HG02973 (cell line): Measurements from ENCODE around the gene RILPL1.
"Not testable (repeated sequence)": the region's sequence is repeated elsewhere in the genome, so short reads cannot be mapped to it uniquely, and the experiment has no call there.

ENCODE experiments used
- ATAC-seq: cut with Tn5 transposase; IDR thresholded peaks from one replicate; pipeline ENCODE4 v1.9.1; 2021; ENCODE audit warnings: moderate library complexity; ENCODE audit not compliant: unreplicated experiment

Gene RILPL1

DNA sequence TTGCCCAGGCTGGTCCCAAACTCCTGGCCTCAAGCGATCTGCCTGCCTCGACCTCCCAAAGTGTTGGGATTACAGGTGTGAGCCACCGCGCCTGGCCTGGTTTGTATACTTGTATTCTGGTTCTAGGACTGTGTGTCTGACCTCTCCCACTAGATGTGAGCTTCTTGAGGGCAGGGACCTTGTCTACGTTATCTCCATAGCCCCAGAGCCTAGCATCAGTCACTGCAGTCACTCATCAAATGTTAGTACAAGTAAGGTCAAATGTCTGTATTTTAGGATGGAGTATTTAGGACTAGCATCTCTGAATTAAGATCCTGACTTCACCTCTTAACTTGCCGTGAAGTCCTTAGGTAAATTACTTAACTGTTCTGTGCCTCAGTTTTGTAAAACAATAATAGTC lies 99.9 kb downstream of the RILPL1 start:
- ATAC-seq, result no peak

DNA sequence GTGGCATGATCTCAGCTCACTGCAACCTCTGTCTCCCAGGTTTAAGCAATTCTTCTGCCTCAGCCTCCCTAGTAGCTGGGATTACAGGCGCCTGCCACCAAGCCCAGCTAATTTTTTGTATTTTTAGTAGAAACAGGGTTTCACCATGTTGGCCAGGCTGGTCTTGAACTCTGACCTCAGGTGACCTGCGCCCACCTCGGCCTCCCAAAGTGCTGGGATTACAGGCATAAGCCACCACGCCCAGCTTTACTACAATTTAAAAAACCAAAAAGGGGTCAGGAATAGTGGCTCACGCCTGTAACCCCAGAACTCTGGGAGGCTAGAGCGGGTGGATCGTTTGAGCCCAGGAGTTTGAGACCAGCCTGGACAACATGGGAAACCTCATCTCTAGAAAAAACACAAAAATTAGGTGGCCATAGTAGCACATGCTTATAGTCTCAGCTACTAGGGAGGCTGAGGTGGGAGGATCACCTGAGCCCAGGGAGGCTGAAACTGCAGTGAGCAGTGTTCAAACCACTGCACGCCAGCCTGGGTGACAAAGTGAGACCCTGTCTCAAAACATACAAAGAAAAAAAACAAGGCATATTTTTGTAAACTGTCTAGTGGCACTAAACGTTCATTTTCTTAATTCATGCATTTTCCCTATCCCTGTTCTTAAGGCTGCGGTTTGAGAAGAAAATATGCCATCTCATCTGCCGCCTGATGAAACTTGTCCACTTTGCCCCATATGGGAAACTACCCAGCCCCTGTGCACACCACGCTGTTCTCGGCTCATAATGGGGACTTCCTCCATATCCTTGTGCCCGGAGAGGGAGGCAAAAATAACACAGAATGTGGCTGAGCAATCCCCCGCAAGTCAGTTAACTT lies 101.3 kb downstream of the RILPL1 start:
- not testable (repeated sequence) for ATAC-seq

DNA sequence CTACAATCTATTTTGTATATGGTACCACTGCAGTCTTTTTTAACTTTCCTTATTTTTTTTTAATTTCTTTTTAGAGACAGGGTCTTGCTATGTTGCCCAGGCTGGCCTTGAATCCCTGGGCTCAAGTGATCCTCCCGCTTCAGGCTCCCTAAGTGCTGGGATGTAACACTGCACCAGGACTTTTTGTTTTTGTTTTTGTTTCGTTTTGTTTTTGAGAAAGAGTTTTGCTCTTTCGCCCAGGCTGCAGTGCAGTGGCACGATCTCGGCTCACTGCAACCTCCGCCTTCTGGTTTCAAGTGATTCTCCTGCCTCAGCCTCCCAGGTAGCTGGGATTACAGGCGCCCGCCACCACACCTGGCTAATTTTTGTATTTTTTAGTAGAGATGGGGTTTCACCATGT lies 104.4 kb downstream of the RILPL1 start:
- ATAC-seq, result not testable (repeated sequence)

DNA sequence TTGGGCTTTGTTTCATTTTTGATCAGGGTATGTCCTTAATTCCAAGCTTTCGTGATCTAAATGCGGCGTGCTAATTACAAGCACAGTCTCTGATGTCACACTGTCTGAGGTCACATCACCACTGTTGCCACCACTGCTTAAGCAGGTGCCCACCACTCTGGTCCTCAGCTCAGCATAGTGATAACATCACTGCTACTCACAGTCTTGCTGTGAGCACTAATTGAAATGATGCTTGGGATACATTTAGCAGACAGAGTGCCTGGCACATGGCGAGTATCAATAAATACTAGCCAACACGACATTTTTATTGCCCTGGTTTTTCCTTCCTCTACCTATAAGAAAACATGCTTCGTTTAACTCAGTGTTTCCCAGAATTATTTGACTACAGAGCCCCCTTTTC lies 104.9 kb downstream of the RILPL1 start:
- no peak for ATAC-seq

DNA sequence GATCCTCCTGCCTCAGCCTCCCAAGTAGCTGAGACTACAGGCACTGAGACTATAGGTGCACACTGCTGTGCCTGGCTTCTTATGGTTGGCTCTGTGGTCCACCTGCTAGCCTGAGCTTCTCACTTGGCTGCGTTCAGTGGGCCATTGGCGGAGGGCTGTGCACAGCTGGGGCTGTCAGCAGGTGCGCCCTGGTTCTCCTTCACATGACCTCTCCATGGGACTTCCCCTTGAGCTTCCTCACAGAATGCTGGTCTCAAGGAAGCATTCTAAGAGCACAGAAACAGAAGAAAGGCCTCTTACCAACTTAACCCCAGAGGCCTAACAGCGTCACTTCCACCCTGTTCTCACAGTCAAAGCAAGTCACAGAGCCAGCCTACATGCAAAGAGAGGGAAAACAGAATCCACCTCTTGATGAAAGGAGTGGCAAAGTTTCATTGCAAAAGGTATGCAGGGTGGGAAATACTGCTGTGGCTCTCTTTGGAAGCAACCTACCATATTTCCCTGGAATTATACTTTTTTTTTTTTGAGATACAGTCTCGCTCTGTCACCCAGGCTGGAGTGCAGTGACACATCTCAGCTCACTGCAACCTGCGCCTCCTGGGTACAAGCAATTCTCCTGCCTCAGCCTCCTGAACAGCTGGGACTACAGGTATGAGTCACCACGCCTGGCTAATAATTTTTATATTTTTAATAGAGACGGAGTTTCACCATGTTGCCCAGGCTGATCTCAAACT lies 106.3 kb downstream of the RILPL1 start:
- peak; percentile 83 for ATAC-seq

DNA sequence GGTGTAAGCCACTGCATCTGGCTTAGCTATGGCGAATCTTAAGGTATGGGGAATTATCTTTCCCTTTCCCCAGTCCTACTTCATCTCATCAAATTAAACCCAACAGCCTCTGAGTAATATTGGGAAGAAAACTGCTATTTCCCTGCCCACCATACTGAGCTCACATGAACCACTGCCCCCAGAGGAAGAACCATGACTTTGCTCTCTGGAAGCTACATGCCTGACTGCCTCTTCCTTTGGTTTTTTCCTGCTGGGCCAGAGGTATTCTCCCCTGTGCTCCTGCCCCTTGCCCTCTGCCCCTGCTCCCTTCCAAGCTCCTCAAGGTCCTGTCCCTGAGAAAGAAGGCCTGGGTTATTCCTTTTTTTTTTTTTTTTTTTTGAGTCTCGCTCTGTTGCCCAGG lies 112.2 kb downstream of the RILPL1 start:
- ATAC-seq, result no peak
